Thyroid gland (tissue), 4 donors: Measurements from ENCODE around the gene ACSM3.

Experiments used
- CTCF ChIP-seq, 6 experiments: fragments of 200-600 bp in 3 of 6; fragments of 450-650 bp in 3 of 6; sonication (generic) in 3 of 6; IDR thresholded peaks; one replicate each; pipeline ENCODE4 v1.5.1; 2016 to 2019; ENCODE audit warnings: antibody characterized with exemption in 6 of 6, mild to moderate bottlenecking in 2 of 6, inconsistent platforms in 1 of 6, moderate library complexity in 1 of 6
- POLR2A ChIP-seq, 2 donors: fragments of 450-650 bp; IDR thresholded peaks; one replicate each; pipeline ENCODE4 v1.6.1; 2017; ENCODE audit warnings: antibody characterized with exemption in 2 of 2, mild to moderate bottlenecking in 2 of 2, moderate library complexity in 1 of 2

GRCh38 chr16:20789130-20789529 lies 25.3 kb downstream of the ACSM3 start:
- no peak for TF ChIP-seq CTCF (IDR thresholded peaks at IDR 0.05)
- TF ChIP-seq POLR2A (IDR thresholded peaks at IDR 0.05): no peak
